Stomach (tissue), 4 donors: ENCODE results near the gene ADD3.

Experiments used
- CTCF ChIP-seq, 7 experiments: fragments of 450-650 bp in 4 of 7; fragments of 200-600 bp in 3 of 7; sonication (generic) in 3 of 7; IDR thresholded peaks; one replicate each; pipeline ENCODE4 v1.5.1; 2016 to 2019; ENCODE audit warnings: antibody characterized with exemption in 7 of 7, control low read depth in 2 of 7, mild to moderate bottlenecking in 1 of 7
- POLR2A ChIP-seq, 4 donors: fragments of 450-650 bp; IDR thresholded peaks; one replicate each; pipeline ENCODE4 v1.6.1; 2016; ENCODE audit warnings: antibody characterized with exemption in 4 of 4, control low read depth in 2 of 4, mild to moderate bottlenecking in 1 of 4, moderate library complexity in 1 of 4
- POLR2AphosphoS5 ChIP-seq, 3 donors: sonication (generic); formaldehyde crosslinking; IDR thresholded peaks; one replicate each; pipeline ENCODE4 v1.6.1; 2016; ENCODE audit warnings: antibody characterized with exemption in 3 of 3

- TF ChIP-seq POLR2A (IDR thresholded peaks at IDR 0.05) (no peak), CTCF (IDR thresholded peaks at IDR 0.05) (no peak), POLR2AphosphoS5 (IDR thresholded peaks at IDR 0.05) (no peak)
Measured at GRCh38 chr10:109982812-109983211, 25.0 kb upstream of the ADD3 start.
